ENCODE measurements around the gene UXS1. TPM values are rescaled to one million over a fixed set of nuclear protein-coding genes. Genes with fewer than 3 reads are reported as not detected.

UXS1 gene
- polyA plus RNA-seq, 4 donors: 5.1 to 45.4 (median 10.9) TPM

- Histone ChIP-seq H3K36me3 (ENCODE audit: control insufficient read depth in 3 of 3, insufficient read depth in 2 of 3, low read depth in 1 of 3, low read length in 3 of 3) (peaks cover 0 to 64% (median 7%) of the 10 kb centered on the region in 3 donors), H3K27ac (ENCODE audit: low read depth in 1 of 3, low read length in 2 of 3) (no peak overlapping the region), H3K4me1 (ENCODE audit: control insufficient read depth in 3 of 3, insufficient read depth in 2 of 3, low read depth in 1 of 3, low read length in 2 of 3) (no peaks in the 10 kb centered on the region), H3K9me3 (ENCODE audit: control insufficient read depth in 2 of 2, insufficient read depth in 1 of 2, low read depth in 1 of 2, low read length in 1 of 2) (no peaks in the 10 kb centered on the region), H3K27me3 (ENCODE audit: control insufficient read depth in 3 of 3, insufficient read depth in 3 of 3, low read length in 3 of 3) (no peaks in the 10 kb centered on the region), H3K4me3 (ENCODE audit: low read depth in 1 of 3, low read length in 3 of 3) (no peak overlapping the region)
- WGBS, 3 donors: 86 to 92% (median 89%) methylated on average over 12 of the region's 12 CpGs
- FAIRE-seq (no peak), DNase-seq (no peak)
These were observed 87.2 kb downstream of the UXS1 start for GRCh38 chr2:106106622-106107508.

GRCh38 chr2:106105151-106105922 is 88.8 kb downstream of the UXS1 start:
- FAIRE-seq (no peak), DNase-seq (no peak)
- 85 to 92% (median 88%) methylated on average over 16 of the region's 16 CpGs for WGBS, 3 donors
- Histone ChIP-seq H3K36me3 (ENCODE audit: control insufficient read depth in 3 of 3, insufficient read depth in 2 of 3, low read depth in 1 of 3, low read length in 3 of 3) (peaks cover 0 to 56% (median 2%) of the 10 kb centered on the region in 3 donors), H3K9me3 (ENCODE audit: control insufficient read depth in 2 of 2, insufficient read depth in 1 of 2, low read depth in 1 of 2, low read length in 1 of 2) (no peaks in the 10 kb centered on the region), H3K4me3 (ENCODE audit: low read depth in 1 of 3, low read length in 3 of 3) (no peak overlapping the region), H3K27me3 (ENCODE audit: control insufficient read depth in 3 of 3, insufficient read depth in 3 of 3, low read length in 3 of 3) (no peaks in the 10 kb centered on the region), H3K4me1 (ENCODE audit: control insufficient read depth in 3 of 3, insufficient read depth in 2 of 3, low read depth in 1 of 3, low read length in 2 of 3) (no peaks in the 10 kb centered on the region), H3K27ac (ENCODE audit: low read depth in 1 of 3, low read length in 2 of 3) (no peak overlapping the region)

- WGBS, 3 donors: 39 to 53% (median 51%) methylated on average over 16 of the region's 16 CpGs
- Histone ChIP-seq H3K4me1 (ENCODE audit: control insufficient read depth in 3 of 3, insufficient read depth in 2 of 3, low read depth in 1 of 3, low read length in 2 of 3) (no peaks in the 10 kb centered on the region), H3K9me3 (ENCODE audit: control insufficient read depth in 2 of 2, insufficient read depth in 1 of 2, low read depth in 1 of 2, low read length in 1 of 2) (no peaks in the 10 kb centered on the region), H3K27me3 (ENCODE audit: control insufficient read depth in 3 of 3, insufficient read depth in 3 of 3, low read length in 3 of 3) (no peaks in the 10 kb centered on the region), H3K27ac (ENCODE audit: low read depth in 1 of 3, low read length in 2 of 3) (no peak overlapping the region), H3K36me3 (ENCODE audit: control insufficient read depth in 3 of 3, insufficient read depth in 2 of 3, low read depth in 1 of 3, low read length in 3 of 3) (peaks cover 0 to 53% (median 2%) of the 10 kb centered on the region in 3 donors), H3K4me3 (ENCODE audit: low read depth in 1 of 3, low read length in 3 of 3) (no peak overlapping the region)
- FAIRE-seq: no peak
- peak; percentile 70 to 77 for DNase-seq
These were observed 89.6 kb downstream of the UXS1 start for GRCh38 chr2:106104332-106105062.

GRCh38 chr2:106099691-106100090 is 94.4 kb downstream of the UXS1 start:
- no peaks in the 10 kb centered on the region for H3K27me3 ChIP-seq (ENCODE audit: control insufficient read depth in 3 of 3, insufficient read depth in 3 of 3, low read length in 3 of 3)
- peaks cover 0 to 55% (median 0%) of the 10 kb centered on the region in 3 donors for H3K36me3 ChIP-seq (ENCODE audit: control insufficient read depth in 3 of 3, insufficient read depth in 2 of 3, low read depth in 1 of 3, low read length in 3 of 3)
- no peaks in the 10 kb centered on the region for H3K9me3 ChIP-seq (ENCODE audit: control insufficient read depth in 2 of 2, insufficient read depth in 1 of 2, low read depth in 1 of 2, low read length in 1 of 2)
- DNase-seq: no peak
- H3K4me1 ChIP-seq (ENCODE audit: control insufficient read depth in 3 of 3, insufficient read depth in 2 of 3, low read depth in 1 of 3, low read length in 2 of 3): no peaks in the 10 kb centered on the region
- H3K4me3 ChIP-seq (ENCODE audit: low read depth in 1 of 3, low read length in 3 of 3): no peak overlapping the region
- no peak for FAIRE-seq
- 89 to 94% (median 93%) methylated on average over 5 of the region's 5 CpGs for WGBS, 3 donors
- H3K27ac ChIP-seq (ENCODE audit: low read depth in 1 of 3, low read length in 2 of 3): no peak overlapping the region

- no peak for FAIRE-seq
- H3K4me3 ChIP-seq (ENCODE audit: low read depth in 1 of 3, low read length in 3 of 3): no peak overlapping the region
- no peak for DNase-seq
- no peaks in the 10 kb centered on the region for H3K4me1 ChIP-seq (ENCODE audit: control insufficient read depth in 3 of 3, insufficient read depth in 2 of 3, low read depth in 1 of 3, low read length in 2 of 3)
- WGBS, 3 donors: 68 to 77% (median 74%) methylated on average over 9 of the region's 9 CpGs
- no peaks in the 10 kb centered on the region for H3K27me3 ChIP-seq (ENCODE audit: control insufficient read depth in 3 of 3, insufficient read depth in 3 of 3, low read length in 3 of 3)
- H3K36me3 ChIP-seq (ENCODE audit: control insufficient read depth in 3 of 3, insufficient read depth in 2 of 3, low read depth in 1 of 3, low read length in 3 of 3): peaks cover 0 to 60% (median 2%) of the 10 kb centered on the region in 3 donors
- H3K27ac ChIP-seq (ENCODE audit: low read depth in 1 of 3, low read length in 2 of 3): no peak overlapping the region
- no peaks in the 10 kb centered on the region for H3K9me3 ChIP-seq (ENCODE audit: control insufficient read depth in 2 of 2, insufficient read depth in 1 of 2, low read depth in 1 of 2, low read length in 1 of 2)
These were observed 95.4 kb downstream of the UXS1 start for GRCh38 chr2:106098664-106099063.

GRCh38 chr2:106098081-106098480 is 96.0 kb downstream of the UXS1 start:
- Histone ChIP-seq H3K27me3 (ENCODE audit: control insufficient read depth in 3 of 3, insufficient read depth in 3 of 3, low read length in 3 of 3) (no peaks in the 10 kb centered on the region), H3K27ac (ENCODE audit: low read depth in 1 of 3, low read length in 2 of 3) (no peak overlapping the region), H3K4me3 (ENCODE audit: low read depth in 1 of 3, low read length in 3 of 3) (no peak overlapping the region), H3K4me1 (ENCODE audit: control insufficient read depth in 3 of 3, insufficient read depth in 2 of 3, low read depth in 1 of 3, low read length in 2 of 3) (no peaks in the 10 kb centered on the region), H3K9me3 (ENCODE audit: control insufficient read depth in 2 of 2, insufficient read depth in 1 of 2, low read depth in 1 of 2, low read length in 1 of 2) (no peaks in the 10 kb centered on the region), H3K36me3 (ENCODE audit: control insufficient read depth in 3 of 3, insufficient read depth in 2 of 3, low read depth in 1 of 3, low read length in 3 of 3) (peaks cover 0 to 56% (median 2%) of the 10 kb centered on the region in 3 donors)
- 66 to 76% (median 72%) methylated on average over 3 of the region's 3 CpGs for WGBS, 3 donors
- FAIRE-seq (no peak), DNase-seq (peak in 1 of 2 donors; percentile 24)

GRCh38 chr2:106097038-106098000 is 96.8 kb downstream of the UXS1 start:
- 91 to 96% (median 93%) methylated on average over 26 of the region's 26 CpGs for WGBS, 3 donors
- H3K9me3 ChIP-seq (ENCODE audit: control insufficient read depth in 2 of 2, insufficient read depth in 1 of 2, low read depth in 1 of 2, low read length in 1 of 2): no peaks in the 10 kb centered on the region
- no peaks in the 10 kb centered on the region for H3K27me3 ChIP-seq (ENCODE audit: control insufficient read depth in 3 of 3, insufficient read depth in 3 of 3, low read length in 3 of 3)
- DNase-seq: no peak
- H3K36me3 ChIP-seq (ENCODE audit: control insufficient read depth in 3 of 3, insufficient read depth in 2 of 3, low read depth in 1 of 3, low read length in 3 of 3): peaks cover 0 to 55% (median 2%) of the 10 kb centered on the region in 3 donors
- FAIRE-seq: no peak
- no peak overlapping the region for H3K27ac ChIP-seq (ENCODE audit: low read depth in 1 of 3, low read length in 2 of 3)
- no peaks in the 10 kb centered on the region for H3K4me1 ChIP-seq (ENCODE audit: control insufficient read depth in 3 of 3, insufficient read depth in 2 of 3, low read depth in 1 of 3, low read length in 2 of 3)
- H3K4me3 ChIP-seq (ENCODE audit: low read depth in 1 of 3, low read length in 3 of 3): no peak overlapping the region

Data from small intestine (tissue), 7 donors.